Thoracic aorta (tissue), 2 donors: ENCODE data around the gene ANXA5. TPM values are rescaled to one million over a fixed set of nuclear protein-coding genes. Genes with fewer than 3 reads are reported as not detected.

Experiments
- ATAC-seq: fragments of 150-250 bp; one replicate; pipeline ENCODE4 v1.8.0; 2017; ENCODE audit warnings: low read depth; ENCODE audit not compliant: insufficient number of reproducible peaks, low FRiP score
- DNase-seq: peaks from one replicate; pipeline ENCODE4 v3.0.0-alpha.2; 2020; ENCODE audit warnings: low spot score
- H3K27ac ChIP-seq, 2 donors: fragments of 200-600 bp; sonication (generic); 1 replicate in 1 of 2; 2 replicates in 1 of 2; pipeline ENCODE4 v1.5.1; 2016; ENCODE audit warnings: mild to moderate bottlenecking in 2 of 2, moderate library complexity in 2 of 2
- H3K27me3 ChIP-seq: fragments of 200-600 bp; sonication (generic); replicated peaks from 2 replicates; pipeline ENCODE4 v1.6.0; 2016; ENCODE audit warnings: mild to moderate bottlenecking; ENCODE audit not compliant: insufficient read depth
- H3K36me3 ChIP-seq: fragments of 200-600 bp; sonication (generic); one replicate; pipeline ENCODE4 v1.5.1; 2016
- H3K4me1 ChIP-seq, 2 donors: fragments of 200-600 bp; sonication (generic); 1 replicate in 1 of 2; 2 replicates in 1 of 2; pipeline versions ENCODE4 v1.5.1 to v1.6.0; 2016; ENCODE audit warnings: low read depth in 2 of 2, mild to moderate bottlenecking in 1 of 2; ENCODE audit not compliant: control insufficient read depth in 1 of 2
- H3K4me3 ChIP-seq: fragments of 200-600 bp; sonication (generic); 2 replicates; pipeline ENCODE4 v1.5.1; 2016; ENCODE audit warnings: mild to moderate bottlenecking
- H3K9me3 ChIP-seq: fragments of 200-600 bp; sonication (generic); 2 replicates; pipeline ENCODE4 v1.5.1; 2016
- CTCF ChIP-seq: fragments of 200-600 bp; sonication (generic); IDR thresholded peaks from one replicate; pipeline ENCODE4 v1.5.1; 2019; ENCODE audit warnings: antibody characterized with exemption
- total RNA-seq, 2 donors: library from RNA; depleted of rRNA; stranded (reverse); fragments of >200 nt; gene quantifications; one replicate each; pipeline versions ENCODE4 v1.1.0 to v1.2.3, GENCODE V29; 2016

The ANXA5 gene
- total RNA-seq, 2 donors from 2014 or later, result 401 to 458 TPM

GRCh38 chr4:121680571-121680970, 16.2 kb downstream of the ANXA5 start:
- no peak for TF ChIP-seq CTCF
- DNase-seq (no peak), ATAC-seq (no peak)
- Histone ChIP-seq H3K9me3 (no peaks in the 10 kb centered on the region), H3K27ac (no peak overlapping the region), H3K27me3 (no peaks in the 10 kb centered on the region), H3K4me3 (no peak overlapping the region), H3K4me1 (no peaks in the 10 kb centered on the region), H3K36me3 (peaks cover 45% of the 10 kb centered on the region)

GRCh38 chr4:121679951-121680350, 16.8 kb downstream of the ANXA5 start:
- Histone ChIP-seq H3K4me3 (no peak overlapping the region), H3K4me1 (no peaks in the 10 kb centered on the region), H3K27me3 (no peaks in the 10 kb centered on the region), H3K36me3 (peaks cover 40% of the 10 kb centered on the region), H3K9me3 (no peaks in the 10 kb centered on the region), H3K27ac (no peak overlapping the region)
- no peak for DNase-seq
- ATAC-seq, result no peak
- no peak for TF ChIP-seq CTCF

- Histone ChIP-seq H3K4me3 (no peak overlapping the region), H3K4me1 (no peaks in the 10 kb centered on the region), H3K36me3 (peaks cover 39% of the 10 kb centered on the region), H3K27ac (no peak overlapping the region), H3K27me3 (no peaks in the 10 kb centered on the region), H3K9me3 (no peaks in the 10 kb centered on the region)
- no peak for TF ChIP-seq CTCF
- no peak for DNase-seq
- no peak for ATAC-seq
These were observed 17.5 kb downstream of the ANXA5 start for GRCh38 chr4:121679267-121679666.

GRCh38 chr4:121677524-121677923, 19.3 kb downstream of the ANXA5 start:
- peaks cover 38% of the 10 kb centered on the region for H3K36me3 ChIP-seq
- H3K27me3 ChIP-seq, result no peaks in the 10 kb centered on the region
- H3K4me3 ChIP-seq, result no peak overlapping the region
- H3K9me3 ChIP-seq, result no peaks in the 10 kb centered on the region
- no peak overlapping the region for H3K27ac ChIP-seq
- ATAC-seq (no peak), DNase-seq (no peak)
- H3K4me1 ChIP-seq, result no peaks in the 10 kb centered on the region
- TF ChIP-seq CTCF, result no peak

- no peak overlapping the region for H3K4me3 ChIP-seq
- no peaks in the 10 kb centered on the region for H3K9me3 ChIP-seq
- no peak overlapping the region for H3K27ac ChIP-seq
- H3K36me3 ChIP-seq, result peaks cover 47% of the 10 kb centered on the region
- H3K4me1 ChIP-seq, result no peaks in the 10 kb centered on the region
- no peak for TF ChIP-seq CTCF
- no peaks in the 10 kb centered on the region for H3K27me3 ChIP-seq
- no peak for DNase-seq
- no peak for ATAC-seq
These were observed 20.3 kb downstream of the ANXA5 start for GRCh38 chr4:121676345-121677075.
